GM18951 (cell line): Measurements from ENCODE around the gene PTER.

Source experiments
- POLR2A ChIP-seq: IDR thresholded peaks from 4 replicates; pipeline ENCODE4 v1.6.1; 2011; ENCODE audit warnings: mild to moderate bottlenecking; ENCODE audit not compliant: insufficient read length, insufficient read depth; ENCODE audit errors: extremely low read depth
- in situ Hi-C: fragments of 300-500 bp; cut with MboI; formaldehyde crosslinking; loops from one replicate; pipeline ENCODE4 v1.12.0; 2022; ENCODE audit warnings: low sequenced_read_pairs, mixed read lengths, inconsistent platforms; ENCODE audit not compliant: unreplicated experiment

PTER gene

GRCh38 chr10:16441173-16441840 lies 4.5 kb downstream of the PTER start:
- TF ChIP-seq POLR2A = no peak
- in situ Hi-C loops = no loop called here

GRCh38 chr10:16442914-16443313 lies 6.1 kb downstream of the PTER start:
- in situ Hi-C loops = no loop called here

GRCh38 chr10:16445770-16446469 lies 9.1 kb downstream of the PTER start:
- in situ Hi-C loops = no loop called here

More at GRCh38 chr10:16442914-16443313, 6.1 kb downstream of the PTER start:
- TF ChIP-seq POLR2A = no peak

GRCh38 chr10:16449454-16449853 lies 12.6 kb downstream of the PTER start:
- TF ChIP-seq POLR2A = no peak
- in situ Hi-C loops = no loop called here

More at GRCh38 chr10:16445770-16446469, 9.1 kb downstream of the PTER start:
- TF ChIP-seq POLR2A = no peak

- in situ Hi-C loops = no loop called here
- TF ChIP-seq POLR2A = no peak
Observed at GRCh38 chr10:16458166-16458955, 21.6 kb downstream of the PTER start.

DNA sequence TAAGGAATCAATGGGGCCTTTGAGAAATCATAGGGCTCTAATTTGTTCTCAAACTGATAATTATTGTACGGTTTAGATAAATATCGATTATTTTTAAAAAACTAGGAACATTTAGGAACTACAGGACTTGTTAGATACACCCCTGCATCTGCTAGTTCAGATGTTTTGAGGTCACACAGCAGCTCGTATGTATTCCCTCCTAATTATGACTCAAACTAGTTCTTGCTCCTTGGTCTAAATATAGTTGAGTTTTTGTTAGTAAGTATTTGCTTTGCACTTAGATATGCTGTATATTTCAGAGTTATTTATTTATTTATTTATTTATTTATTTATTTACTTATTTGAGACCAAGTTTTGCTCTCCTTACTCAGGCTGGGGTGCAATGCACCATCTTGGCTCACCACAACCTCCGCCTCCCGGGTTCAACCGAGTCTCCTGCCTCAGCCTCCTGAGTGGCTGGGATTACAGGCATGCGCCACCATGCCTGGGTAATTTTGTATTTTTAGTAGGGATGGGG lies 22.7 kb downstream of the PTER start:
- in situ Hi-C loops = no loop called here
- no peak for TF ChIP-seq POLR2A

GRCh38 chr10:16466001-16466400 lies 29.2 kb downstream of the PTER start:
- in situ Hi-C loops = no loop called here

DNA sequence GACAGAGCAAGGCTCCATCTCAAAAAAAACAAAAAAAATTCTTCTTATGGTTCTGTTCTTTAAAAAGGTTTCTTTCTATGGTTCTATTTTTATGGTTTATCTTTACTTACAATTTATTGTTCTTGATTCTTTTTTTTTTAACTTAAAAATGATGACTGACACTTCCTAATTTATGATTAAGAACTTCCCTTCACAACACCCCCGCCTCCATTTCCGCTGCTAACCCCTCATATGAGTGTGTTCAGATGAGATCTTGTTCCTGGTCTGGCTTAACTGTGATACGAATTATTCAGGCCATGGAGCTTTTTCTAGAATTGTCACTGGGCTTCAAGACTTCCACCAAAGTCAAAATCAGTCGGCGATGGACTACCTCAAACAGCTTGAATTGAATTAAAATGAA lies 33.9 kb downstream of the PTER start:
- in situ Hi-C loops = no loop called here
- TF ChIP-seq POLR2A = no peak

More at GRCh38 chr10:16466001-16466400, 29.2 kb downstream of the PTER start:
- no peak for TF ChIP-seq POLR2A

- in situ Hi-C loops = no loop called here
Observed at GRCh38 chr10:16472828-16473227, 36.0 kb downstream of the PTER start.

DNA sequence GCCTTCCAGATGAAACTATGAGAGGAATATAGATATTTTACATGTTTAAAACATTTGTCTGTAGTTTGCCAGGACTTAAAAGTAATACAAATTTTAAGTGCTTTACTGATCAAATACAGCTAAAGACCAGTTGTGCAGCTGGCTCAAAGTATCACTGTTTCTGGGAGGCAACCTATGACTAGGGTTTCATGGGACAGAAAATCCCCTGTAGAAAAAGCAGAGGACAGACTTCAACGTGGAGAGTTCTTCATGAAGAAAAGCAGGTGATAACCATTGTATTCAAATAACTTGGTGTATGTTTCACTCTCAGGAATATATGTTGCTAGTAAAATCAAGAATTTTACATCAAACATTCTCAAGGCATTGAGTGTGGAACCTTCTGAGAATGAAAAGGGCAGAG lies 40.9 kb downstream of the PTER start:
- in situ Hi-C loops = no loop called here
- no peak for TF ChIP-seq POLR2A

More at GRCh38 chr10:16472828-16473227, 36.0 kb downstream of the PTER start:
- no peak for TF ChIP-seq POLR2A

GRCh38 chr10:16478801-16479200 lies 42.0 kb downstream of the PTER start:
- no peak for TF ChIP-seq POLR2A
- in situ Hi-C loops = no loop called here

DNA sequence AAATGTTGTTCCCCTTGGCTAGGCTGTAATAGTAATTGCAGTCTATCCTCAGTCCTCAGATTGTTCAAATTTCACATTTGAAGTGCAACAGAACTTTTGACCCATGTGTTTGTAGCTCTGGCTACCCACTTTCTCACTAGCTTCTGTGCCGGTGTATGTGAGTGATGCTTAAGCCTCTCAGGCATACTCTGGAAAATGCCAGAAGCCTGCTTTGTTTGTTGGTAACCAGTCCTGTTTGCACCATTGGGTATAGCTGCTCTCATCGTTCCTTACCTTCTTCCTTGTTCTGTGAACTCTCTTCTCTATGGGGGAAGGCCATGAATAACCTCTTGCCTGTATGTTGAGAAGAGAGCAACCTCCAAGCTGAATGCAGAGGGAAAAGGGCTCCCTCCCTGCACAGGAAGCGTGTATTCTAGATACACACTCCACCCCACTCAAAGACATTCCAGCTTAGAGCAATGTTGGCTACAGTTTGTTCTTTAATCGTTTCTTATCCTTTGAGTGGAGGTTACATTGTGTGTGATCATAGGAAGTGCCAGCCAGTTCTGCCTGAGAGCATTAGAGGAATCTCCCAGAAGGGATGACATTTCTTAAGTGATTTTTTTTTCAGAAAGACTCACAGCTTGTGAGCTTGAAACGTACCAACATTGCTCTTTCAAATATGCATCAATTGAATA lies 44.4 kb downstream of the PTER start:
- in situ Hi-C loops = no loop called here
- TF ChIP-seq POLR2A = no peak
